Right lung (tissue), 5 donors: ENCODE measurements around the gene WNT5B. TPM values are rescaled to one million over a fixed set of nuclear protein-coding genes. Genes with fewer than 3 reads are reported as not detected.
"Not testable (repeated sequence)": the region's sequence is repeated elsewhere in the genome, so short reads cannot be mapped to it uniquely, and the experiment has no call there.

Source experiments
- DNase-seq, 2 donors: peaks; one replicate each; pipeline ENCODE4 v3.0.0-alpha.2; 2013
- polyA plus RNA-seq, 5 donors: library from polyadenylated mRNA; unstranded; fragments of 120-200 nt; gene quantifications; one replicate each; pipeline versions ENCODE4 v1.2.1 to v1.2.3, GENCODE V29; 2013; ENCODE audit warnings: inconsistent platforms in 1 of 5, low replicate concordance in 1 of 5; ENCODE audit not compliant: insufficient read length in 5 of 5, insufficient read depth in 1 of 5

Gene WNT5B
- polyA plus RNA-seq, 5 donors = 5.8 to 10.0 (median 7.1) TPM

DNA sequence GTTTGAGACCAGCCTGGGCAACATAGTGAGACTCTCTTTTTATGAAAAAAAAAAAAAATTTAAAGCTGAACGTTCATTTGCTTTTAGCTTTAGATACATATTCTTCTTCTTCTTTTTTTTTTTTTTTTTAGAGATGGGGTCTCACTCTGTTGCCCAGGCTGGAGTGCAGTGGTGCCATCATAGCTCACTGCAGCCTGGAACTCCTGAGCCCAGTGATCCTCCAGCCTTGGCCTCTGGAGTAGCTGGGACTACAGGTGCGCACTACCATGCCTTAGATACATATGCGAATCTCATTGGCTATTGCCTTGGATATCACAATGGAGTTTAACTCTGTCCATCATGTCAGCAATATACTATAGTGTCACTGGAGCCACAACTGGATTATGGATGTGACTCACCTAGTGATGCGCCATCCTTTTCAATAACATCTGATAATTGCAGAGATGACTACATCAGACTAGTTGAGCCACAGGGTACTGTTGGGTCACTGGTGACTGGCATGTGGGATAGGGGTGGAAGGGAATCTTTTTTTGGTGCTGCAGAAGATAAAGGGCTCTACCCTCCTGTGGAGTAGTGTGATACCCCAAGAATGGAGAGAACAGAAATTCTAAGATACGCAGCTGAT, 59.2 kb downstream of the WNT5B start:
- no peak for DNase-seq

DNA sequence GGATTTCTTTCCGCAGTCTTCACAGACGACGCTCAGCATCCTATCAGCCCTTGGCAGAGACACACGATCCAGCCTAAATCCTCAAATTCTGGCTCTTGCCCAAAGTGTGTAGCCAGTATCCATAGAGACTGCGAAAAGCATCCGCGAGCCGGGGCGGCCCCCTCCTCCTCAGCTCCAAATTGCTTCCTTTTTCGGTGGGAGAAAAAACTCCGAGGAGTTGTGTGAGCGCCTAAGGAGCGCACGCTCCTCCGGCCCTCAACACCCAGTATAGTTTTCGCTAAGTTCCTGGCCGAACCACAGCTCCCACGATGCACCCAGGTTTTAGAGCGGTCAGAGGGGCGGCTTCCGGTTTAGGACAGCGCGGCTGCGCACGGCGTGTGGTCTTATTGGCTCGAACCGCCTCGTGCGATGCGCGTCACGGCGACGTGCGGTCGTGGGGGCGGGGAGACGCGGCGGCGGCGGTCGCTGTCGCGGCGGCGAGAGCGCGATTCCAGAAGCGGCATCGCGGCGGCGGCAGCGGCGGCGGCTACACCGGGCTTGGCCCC, 61.6 kb downstream of the WNT5B start, which contains the start of gene ADIPOR2:
Gene ADIPOR2, plus strand, starts transcription at position 493 of the 545 bp plus-strand sequence. CDS start 63,274 bp downstream, outside the sequence.
- peak; percentile 96 to 97 for DNase-seq

DNA sequence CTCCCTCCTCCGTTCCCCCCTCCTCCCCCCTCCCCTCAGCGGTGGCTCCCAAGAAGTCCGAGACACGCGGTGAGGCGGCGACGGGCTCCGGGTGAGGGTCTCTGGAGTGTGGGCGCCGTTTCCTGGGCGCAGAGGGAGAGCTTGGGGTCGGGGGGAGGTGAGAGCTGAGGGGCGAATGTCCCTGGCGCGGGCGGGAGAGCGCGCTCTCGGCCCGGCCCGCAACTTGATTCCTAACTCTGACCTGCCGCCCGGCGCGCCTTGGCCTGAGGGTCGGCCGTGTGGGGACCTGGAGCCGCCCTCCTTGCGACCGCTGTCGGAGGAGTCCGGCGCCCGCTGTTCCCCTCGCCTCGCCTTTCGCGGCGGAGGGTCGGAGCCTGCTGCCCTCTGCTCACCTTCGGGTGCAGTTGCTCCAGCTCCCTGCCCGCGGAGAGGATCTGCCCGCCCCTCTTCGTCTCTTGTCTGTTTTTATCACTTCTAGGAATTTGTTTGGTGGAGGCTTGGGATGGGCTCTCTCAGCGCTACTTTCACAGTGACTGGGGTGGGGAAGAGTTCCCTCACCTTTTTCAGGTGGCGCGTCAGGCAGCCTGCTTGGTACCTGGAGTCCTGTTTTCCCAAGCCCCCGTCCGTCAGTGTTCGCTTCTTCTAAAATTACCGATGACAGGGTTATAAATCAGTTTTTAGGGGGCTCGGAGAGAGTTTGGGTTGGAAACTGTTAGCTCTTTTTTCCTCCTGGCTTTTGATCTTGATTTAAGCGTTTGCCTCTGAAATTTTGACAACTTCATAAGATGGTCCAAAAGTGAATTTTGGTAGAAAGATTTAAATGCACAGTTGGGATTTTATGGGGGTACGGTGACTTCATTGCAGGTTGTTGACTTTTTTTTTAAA, 62.3 kb downstream of the WNT5B start:
- DNase-seq = peak; percentile 44 to 57

DNA sequence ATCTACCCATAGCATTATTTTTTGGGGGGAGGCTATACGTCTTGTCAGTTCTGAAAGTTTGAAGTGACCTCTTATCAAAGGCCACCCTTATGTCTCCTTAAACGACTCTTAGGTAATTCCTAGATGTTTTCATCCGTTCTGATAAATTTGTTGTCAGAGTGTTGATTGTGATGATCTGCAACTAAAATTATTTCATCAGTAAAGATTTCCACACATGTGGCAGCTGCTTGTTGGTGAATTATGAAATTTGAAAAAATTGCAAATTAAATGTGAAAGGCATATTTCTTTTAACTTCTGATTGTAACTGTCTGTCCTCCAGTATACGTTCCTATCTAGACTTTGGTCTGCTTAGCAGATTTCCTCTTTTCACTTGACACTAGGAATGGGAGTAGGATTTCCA, 63.2 kb downstream of the WNT5B start:
- no peak for DNase-seq

DNA sequence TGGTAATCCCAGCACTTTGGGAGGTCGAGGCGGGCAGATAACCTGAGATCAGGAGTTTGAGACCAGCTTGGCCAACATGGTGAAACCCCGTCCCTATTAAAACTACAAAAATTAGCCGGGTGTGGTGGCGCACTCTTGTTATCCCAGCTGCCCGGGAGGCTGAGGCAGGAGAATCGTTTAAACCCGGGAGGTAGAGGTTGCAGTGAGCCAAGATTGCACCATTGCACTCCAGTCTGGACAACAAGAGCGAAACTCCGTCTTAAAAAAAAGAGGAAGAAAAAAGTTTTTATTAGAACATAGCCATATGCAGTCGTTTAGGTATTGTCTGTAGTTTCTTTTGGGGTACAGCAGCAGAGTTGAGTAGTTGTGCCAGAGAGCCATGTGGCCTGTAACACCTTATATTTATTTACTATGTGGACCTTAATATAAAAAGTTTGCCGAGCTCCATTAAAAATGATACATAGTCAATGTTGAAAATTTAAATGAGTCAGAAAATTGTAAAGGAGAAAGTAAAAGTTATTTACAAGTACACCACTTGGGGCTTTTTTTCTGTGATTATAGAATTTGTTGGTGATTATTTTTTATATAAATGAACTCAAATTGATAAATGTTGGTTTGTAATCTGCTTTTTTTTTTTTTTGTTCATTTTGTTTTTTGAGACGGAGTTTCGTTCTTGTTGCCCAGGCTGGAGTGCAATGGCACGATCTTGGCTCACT, 64.0 kb downstream of the WNT5B start:
- DNase-seq = no peak

DNA sequence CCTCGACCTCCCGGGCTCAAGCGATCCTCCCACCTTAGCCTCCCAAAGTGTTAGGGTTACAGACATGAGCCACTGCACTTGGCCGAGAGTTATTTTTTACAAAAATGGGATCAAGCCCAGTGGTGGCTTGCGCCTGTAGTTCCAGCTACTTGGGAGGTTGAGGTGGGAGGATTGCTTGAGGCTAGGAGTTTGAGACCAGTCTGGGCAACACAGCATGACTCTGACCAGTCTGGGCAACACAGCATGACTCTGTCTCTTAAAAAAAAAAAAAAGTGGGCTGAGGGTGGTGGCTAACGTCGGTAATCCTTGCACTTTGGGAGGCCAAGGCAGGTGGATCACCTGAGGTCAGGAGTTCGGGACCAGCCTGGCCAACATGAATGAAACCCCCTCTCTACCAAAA, 66.1 kb downstream of the WNT5B start:
- not testable (repeated sequence) for DNase-seq

DNA sequence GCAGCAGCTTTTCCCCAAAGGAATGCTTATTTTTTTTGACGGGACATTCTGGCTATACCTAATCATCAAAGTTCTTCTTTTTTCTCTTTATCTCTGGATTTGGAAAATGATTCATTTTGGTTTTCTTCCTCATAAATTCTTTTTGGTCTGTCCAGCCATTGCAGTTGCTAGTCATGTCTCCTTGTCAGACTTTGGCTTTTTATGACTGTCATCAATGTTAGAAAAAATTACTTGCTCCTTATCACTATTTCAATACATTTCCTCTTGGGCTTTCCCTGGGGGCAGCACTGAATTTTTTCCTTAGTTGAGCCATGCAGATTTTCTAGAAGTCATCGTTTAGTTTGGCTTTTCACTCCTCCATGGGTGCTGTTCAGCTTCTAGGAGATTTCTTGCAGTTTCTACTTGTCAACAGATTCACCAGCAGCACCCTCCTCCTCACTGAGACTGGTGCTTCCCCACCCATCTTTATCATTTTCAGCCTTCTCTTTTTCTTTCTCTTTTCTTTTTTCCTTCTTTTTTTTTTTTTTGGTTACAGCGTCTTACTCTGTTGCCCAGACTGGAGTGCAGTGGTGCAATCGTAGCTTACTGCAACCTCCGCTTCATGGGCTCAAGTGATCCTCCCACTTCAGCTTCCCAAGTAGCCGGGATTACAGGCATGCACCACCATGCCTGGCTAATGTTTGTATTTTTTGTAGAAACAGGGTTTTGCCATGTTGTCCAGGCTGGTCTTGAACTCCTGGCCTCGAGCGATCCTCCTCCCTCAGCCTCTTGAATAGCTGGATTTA, 67.0 kb downstream of the WNT5B start:
- no peak for DNase-seq

DNA sequence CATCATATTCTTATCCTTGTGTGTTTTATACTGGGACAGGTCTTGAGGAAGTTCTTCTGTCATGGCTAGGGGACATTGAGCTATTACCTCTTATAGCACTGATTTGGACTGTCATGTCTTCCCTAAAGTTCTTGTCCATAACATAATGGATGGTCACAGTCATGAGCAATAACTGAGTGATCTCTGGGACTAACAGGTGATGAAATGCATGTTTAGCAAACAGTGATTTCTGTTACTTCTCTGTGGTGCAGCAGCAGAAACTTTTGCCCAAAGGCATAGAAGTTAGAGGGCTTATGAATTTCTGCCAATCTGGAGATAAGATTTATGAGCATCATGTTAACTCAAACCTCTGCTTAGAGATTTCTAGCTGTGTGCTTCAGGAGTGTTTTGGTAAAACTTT, 67.8 kb downstream of the WNT5B start:
- no peak for DNase-seq

Other genes starting within 250 kb of the WNT5B start
- 10 to 100 TPM in 2 of 5 donors, 1 to 10 TPM in 3; 6.3 to 12.7 (median 9.4) TPM for gene FBXL14, start 34.6 kb upstream of the WNT5B start, polyA plus RNA-seq
- gene ADIPOR2, start 61.8 kb downstream of the WNT5B start, polyA plus RNA-seq = 10 to 100 TPM; 35.9 to 41.3 (median 38.5) TPM
- gene LRTM2, start 191.3 kb downstream of the WNT5B start, polyA plus RNA-seq = under 1 TPM in 1 of 5 donors, not detected in 4; 0.05 TPM